SK-N-SH (cell line): Measurements from ENCODE around the gene NF2. TPM values are rescaled to one million over a fixed set of nuclear protein-coding genes. Genes with fewer than 3 reads are reported as not detected.

Experiments
- CTCF ChIA-PET: fragments of 300-600, 350-600 bp; formaldehyde crosslinking; extraction: SDS; loops from one replicate; lab custom pipeline; 2021; lab: Yijun Ruan, JAX
- POLR2A ChIA-PET: fragments of 350-600 bp; sonication (Branson Sonifier 250); formaldehyde crosslinking; extraction: SDS; loops from one replicate; lab custom pipeline; 2020; ENCODE audit warnings: antibody characterized with exemption, inconsistent platforms; lab: Yijun Ruan, JAX
- DNase-seq: peaks from one replicate; pipeline ENCODE4 v3.0.0; 2012
- H2AFZ ChIP-seq: fragments of 200-600 bp; sonication (generic); 2 replicates; pipeline ENCODE4 v1.8.1; 2016; ENCODE audit warnings: antibody characterized with exemption, mild to moderate bottlenecking, low read depth
- H3F3A ChIP-seq: fragments of 200-600 bp; sonication (generic); replicated peaks from 2 replicates; pipeline ENCODE3; 2016; ENCODE audit warnings: antibody characterized with exemption, mild to moderate bottlenecking; ENCODE audit not compliant: insufficient read depth
- H3K27ac ChIP-seq, 2 experiments: fragments of 200-500 bp in 1 of 2; fragments of 200-600 bp in 1 of 2; sonication (Bioruptor generic) in 1 of 2; sonication (generic), shearing (Covaris generic) in 1 of 2; 2 replicates each; pipeline versions ENCODE4 v1.5.1 to v1.6.1; 2014 to 2016; ENCODE audit warnings: low read depth in 2 of 2, inconsistent platforms in 1 of 2, low read length in 1 of 2, mild to moderate bottlenecking in 1 of 2, mixed read lengths in 1 of 2
- H3K27me3 ChIP-seq: fragments of 200-600 bp; sonication (generic), shearing (Covaris generic); 2 replicates; pipeline ENCODE4 v1.6.1; 2016; ENCODE audit warnings: mixed run types; ENCODE audit not compliant: insufficient read depth
- H3K36me3 ChIP-seq, 2 experiments: fragments of 200-500 bp in 1 of 2; fragments of 200-600 bp in 1 of 2; sonication (Bioruptor generic) in 1 of 2; sonication (generic) in 1 of 2; replicated peaks in 1 of 2; 2 replicates each; pipeline versions ENCODE3 to v1.5.1; 2014 to 2016; ENCODE audit warnings: low read length in 1 of 2, mild to moderate bottlenecking in 1 of 2; ENCODE audit not compliant: insufficient read depth in 2 of 2, control insufficient read depth in 1 of 2
- H3K4me1 ChIP-seq, 2 experiments: fragments of 200-500 bp in 1 of 2; fragments of 200-600 bp in 1 of 2; sonication (Bioruptor generic) in 1 of 2; sonication (generic), shearing (Covaris generic) in 1 of 2; 2 replicates each; pipeline versions ENCODE4 v1.5.1 to v1.6.1; 2014 to 2016; ENCODE audit warnings: low read depth in 1 of 2, low read length in 1 of 2, mixed run types in 1 of 2; ENCODE audit not compliant: insufficient read depth in 2 of 2, control insufficient read depth in 1 of 2
- H3K4me2 ChIP-seq: fragments of 200-600 bp; sonication (generic), shearing (Covaris generic); 2 replicates; pipeline ENCODE4 v1.6.1; 2017; ENCODE audit warnings: mixed run types
- H3K4me3 ChIP-seq, 2 experiments: fragments of 200-500 bp in 1 of 2; fragments of 200-600 bp in 1 of 2; sonication (Bioruptor generic) in 1 of 2; sonication (generic), shearing (Covaris generic) in 1 of 2; 2 replicates each; pipeline versions ENCODE4 v1.5.1 to v1.8.1; 2014 to 2016; ENCODE audit warnings: low read depth in 2 of 2, inconsistent platforms in 1 of 2, low read length in 1 of 2, mild to moderate bottlenecking in 1 of 2, mixed read lengths in 1 of 2, moderate library complexity in 1 of 2
- H3K79me2 ChIP-seq: fragments of 200-600 bp; sonication (generic); 2 replicates; pipeline ENCODE4 v1.8.1; 2017; ENCODE audit warnings: mild to moderate bottlenecking; ENCODE audit not compliant: insufficient read depth
- H3K9ac ChIP-seq: fragments of 200-600 bp; sonication (generic); 2 replicates; pipeline ENCODE4 v1.6.1; 2017; ENCODE audit warnings: mixed run types
- H3K9me2 ChIP-seq: fragments of 200-600 bp; sonication (generic); 2 replicates; pipeline ENCODE4 v1.6.1; 2017; ENCODE audit warnings: mixed run types
- H3K9me3 ChIP-seq: fragments of 200-600 bp; sonication (generic); 2 replicates; pipeline ENCODE4 v1.6.1; 2017; ENCODE audit warnings: mixed run types, mild to moderate bottlenecking, moderate library complexity
- H4K20me1 ChIP-seq: fragments of 200-600 bp; sonication (generic); 2 replicates; pipeline ENCODE4 v1.6.1; 2017; ENCODE audit warnings: mild to moderate bottlenecking, mixed run types; ENCODE audit not compliant: insufficient read depth
- CHD2 ChIP-seq: fragments of 150-350 bp; IDR thresholded peaks from 2 replicates; pipeline ENCODE4 v1.6.1; 2018; ENCODE audit warnings: low read length; ENCODE audit not compliant: partially characterized antibody
- EP300 ChIP-seq, 2 experiments: IDR thresholded peaks; 2 replicates each; pipeline versions ENCODE4 v1.4.0 to v1.6.1; 2012; ENCODE audit warnings: borderline replicate concordance in 1 of 2, low read depth in 1 of 2, low read length in 1 of 2
- EZH2phosphoT487 ChIP-seq: fragments of 200-600 bp; sonication (generic); IDR thresholded peaks from 2 replicates; pipeline ENCODE4 v1.6.1; 2017; ENCODE audit warnings: low read depth, mixed run types, mild to moderate bottlenecking, antibody characterized with exemption, moderate library complexity, borderline replicate concordance
- FOSL2 ChIP-seq: IDR thresholded peaks from 2 replicates; pipeline ENCODE4 v1.4.0; 2012; ENCODE audit warnings: low read depth, mild to moderate bottlenecking, moderate library complexity, borderline replicate concordance
- GABPA ChIP-seq: IDR thresholded peaks from 2 replicates; pipeline ENCODE4 v1.4.0; 2012; ENCODE audit warnings: low read depth, mild to moderate bottlenecking
- GATA2 ChIP-seq: sonication (generic); formaldehyde crosslinking; IDR thresholded peaks from 2 replicates; pipeline ENCODE4 v1.5.0; 2020; ENCODE audit warnings: mild to moderate bottlenecking, missing genetic modification reagents
- IRF3 ChIP-seq: fragments of 150-350 bp; IDR thresholded peaks from 2 replicates; pipeline ENCODE4 v1.6.1; 2016; ENCODE audit warnings: mild to moderate bottlenecking, low read depth, low read length
- MEF2A ChIP-seq: IDR thresholded peaks from 2 replicates; pipeline ENCODE4 v1.4.0; 2012; ENCODE audit warnings: low read depth, borderline replicate concordance
- NFIC ChIP-seq: IDR thresholded peaks from 2 replicates; pipeline ENCODE4 v1.4.0; 2012; ENCODE audit warnings: borderline replicate concordance
- RCOR1 ChIP-seq: fragments of 150-350 bp; IDR thresholded peaks from 2 replicates; pipeline ENCODE4 v1.6.1; 2017; ENCODE audit warnings: antibody characterized with exemption, low read length
- RFX5 ChIP-seq: IDR thresholded peaks from 2 replicates; pipeline ENCODE4 v1.6.1; 2012; ENCODE audit warnings: mild to moderate bottlenecking, improper control_type of control experiment, low read length
- RXRA ChIP-seq: IDR thresholded peaks from 2 replicates; pipeline ENCODE4 v1.4.0; 2012; ENCODE audit warnings: low read depth, mild to moderate bottlenecking, borderline replicate concordance
- SIN3A ChIP-seq: IDR thresholded peaks from 2 replicates; pipeline ENCODE4 v1.6.1; 2012; ENCODE audit warnings: low read depth, mild to moderate bottlenecking, low read length, moderate library complexity, borderline replicate concordance
- SMC3 ChIP-seq: IDR thresholded peaks from 2 replicates; pipeline ENCODE4 v1.6.1; 2012; ENCODE audit warnings: low read depth, low read length, improper control_type of control experiment
- TAF1 ChIP-seq: IDR thresholded peaks from 2 replicates; pipeline ENCODE4 v1.6.1; 2012; ENCODE audit warnings: low read depth, mild to moderate bottlenecking, low read length, moderate library complexity, borderline replicate concordance
- TCF12 ChIP-seq: IDR thresholded peaks from 2 replicates; pipeline ENCODE4 v1.4.0; 2012
- TEAD4 ChIP-seq: IDR thresholded peaks from 2 replicates; pipeline ENCODE4 v1.4.0; 2012; ENCODE audit warnings: mild to moderate bottlenecking, borderline replicate concordance; ENCODE audit not compliant: insufficient read depth
- YY1 ChIP-seq: IDR thresholded peaks from 2 replicates; pipeline ENCODE4 v1.4.0; 2012; ENCODE audit warnings: low read depth, mild to moderate bottlenecking
- WGBS: methylation state at CpG from one replicate; pipeline ENCODE4 v1.1.6; 2017; ENCODE audit warnings: low lambda C conversion rate; 5-methylcytosine and 5-hydroxymethylcytosine counted together
- polyA plus RNA-seq, 3 experiments: library from polyadenylated mRNA; depleted of rRNA; stranded (reverse); fragments of >200 nt; gene quantifications; 2 replicates each; pipeline ENCODE4 v1.2.3, GENCODE V29; 2012
- TF ChIP-seq, protein P1 (sequence below): fragments of 200-600 bp; sonication (generic); IDR thresholded peaks from 2 replicates; pipeline ENCODE4 v1.6.1; 2017; ENCODE audit warnings: antibody characterized with exemption, mild to moderate bottlenecking, moderate library complexity
- TF ChIP-seq, protein P2 (sequence below): IDR thresholded peaks from 2 replicates; pipeline ENCODE4 v1.4.0; 2012; ENCODE audit warnings: low read depth, borderline replicate concordance

Gene NF2
- polyA plus RNA-seq, 1 of the 3 experiments (the other 2 are of a cell fraction): 44.1 TPM

DNA sequence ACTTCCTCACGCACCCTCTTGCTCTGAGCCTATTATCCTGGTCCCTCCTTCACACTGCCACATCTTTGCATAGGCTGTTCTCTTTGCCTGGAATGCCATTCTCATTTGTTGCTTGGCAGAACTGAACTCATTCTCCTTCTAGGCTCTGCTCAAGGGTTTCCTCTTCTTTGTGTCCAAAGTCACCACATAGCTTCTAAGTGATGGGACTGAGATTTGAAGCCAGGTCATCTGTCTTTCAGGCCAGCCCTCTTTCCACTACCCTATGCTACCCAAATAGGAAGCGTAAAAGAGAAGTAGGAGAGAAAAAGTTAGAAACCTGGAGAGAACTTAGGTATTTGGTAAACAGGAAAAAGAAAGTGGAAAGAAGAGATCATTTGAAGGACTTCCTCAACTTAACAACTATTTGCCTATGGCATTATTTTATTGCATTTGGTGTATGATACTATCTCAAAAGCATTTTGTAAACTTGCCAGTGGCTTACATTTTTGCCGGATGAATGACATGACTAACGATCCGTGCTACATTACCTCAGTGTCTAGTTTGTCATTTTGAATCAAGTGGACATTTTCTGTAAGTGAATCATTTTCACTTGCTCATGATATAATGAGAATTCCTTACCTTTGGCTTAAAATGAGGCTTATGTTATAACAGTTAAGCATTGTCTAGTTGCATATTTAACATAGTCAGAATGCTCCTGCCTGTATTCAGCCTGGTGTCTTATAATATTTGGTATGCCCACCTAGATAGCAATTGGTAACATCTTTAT, 18.5 kb downstream of the NF2 start (continued):
- peak; percentile 77; the same call in 1 of the 2 replicates for TF ChIP-seq RFX5
- 0 out of 2 replicates have a peak, but pooled peaks have one; percentile 38 for TF ChIP-seq YY1
- no peak for TF ChIP-seq SMC3
- TF ChIP-seq CHD2: no peak
- TF ChIP-seq TCF12: peak; percentile 97
- peak; percentile 59 for TF ChIP-seq MEF2A
- TF ChIP-seq NFIC: peak; percentile 94
- peak; percentile 97 for TF ChIP-seq TEAD4
- no peak for TF ChIP-seq GABPA
- no peak; the same call in 1 of the 2 replicates for TF ChIP-seq TAF1
- TF ChIP-seq RXRA: peak; percentile 85; the same call in 1 of the 2 replicates
- no peak for TF ChIP-seq IRF3

GRCh38 chr22:29623059-29623458, 19.6 kb downstream of the NF2 start:
- ChIA-PET POLR2A (no interaction called here), CTCF (interaction anchor here (0.9 to 2.3 kb wide), 4 partner anchors 13 to 466 kb away, joined by 3 to 11 read pairs (median 6); no protein-coding TSS in a partner anchor)
- no peaks in the 10 kb centered on the region for H4K20me1 ChIP-seq
- H3K27me3 ChIP-seq: no peaks in the 10 kb centered on the region
- H3K9me3 ChIP-seq: no peaks in the 10 kb centered on the region
- no peaks in the 10 kb centered on the region for H3K36me3 ChIP-seq
- peaks cover 5 to 70% of the 10 kb centered on the region in 2 experiments; a peak in 3 of 4 replicates for H3K4me1 ChIP-seq
- DNase-seq: no peak
- no peak overlapping the region for H2AFZ ChIP-seq
- H3K4me2 ChIP-seq: peak overlapping the region; percentile 61; the same call in 1 of the 2 replicates
- peak overlapping the region; percentile 31 to 93; a peak in 3 of 4 replicates for H3K27ac ChIP-seq
- WGBS: 80% methylated on average over 6 of the region's 6 CpGs
- H3K4me3 ChIP-seq: no peak overlapping the region
- H3K9me2 ChIP-seq: no peaks in the 10 kb centered on the region
- peaks cover 56% of the 10 kb centered on the region for H3F3A ChIP-seq
- H3K79me2 ChIP-seq: peaks cover 81% of the 10 kb centered on the region
- peak overlapping the region; percentile 51 for H3K9ac ChIP-seq
- TF ChIP-seq GATA2 (CRISPR knock-in tag) (no peak), YY1 (no peak), EZH2phosphoT487 (no peak), EP300 (IDR thresholded peaks at IDR 0.05; ENCODE audit: borderline replicate concordance in 1 of 2, low read depth in 1 of 2, low read length in 1 of 2) (no peak), FOSL2 (no peak), SMC3 (no peak), TEAD4 (no peak), CHD2 (no peak), SIN3A (no peak), RCOR1 (no peak)
- TF ChIP-seq, protein P1, sequence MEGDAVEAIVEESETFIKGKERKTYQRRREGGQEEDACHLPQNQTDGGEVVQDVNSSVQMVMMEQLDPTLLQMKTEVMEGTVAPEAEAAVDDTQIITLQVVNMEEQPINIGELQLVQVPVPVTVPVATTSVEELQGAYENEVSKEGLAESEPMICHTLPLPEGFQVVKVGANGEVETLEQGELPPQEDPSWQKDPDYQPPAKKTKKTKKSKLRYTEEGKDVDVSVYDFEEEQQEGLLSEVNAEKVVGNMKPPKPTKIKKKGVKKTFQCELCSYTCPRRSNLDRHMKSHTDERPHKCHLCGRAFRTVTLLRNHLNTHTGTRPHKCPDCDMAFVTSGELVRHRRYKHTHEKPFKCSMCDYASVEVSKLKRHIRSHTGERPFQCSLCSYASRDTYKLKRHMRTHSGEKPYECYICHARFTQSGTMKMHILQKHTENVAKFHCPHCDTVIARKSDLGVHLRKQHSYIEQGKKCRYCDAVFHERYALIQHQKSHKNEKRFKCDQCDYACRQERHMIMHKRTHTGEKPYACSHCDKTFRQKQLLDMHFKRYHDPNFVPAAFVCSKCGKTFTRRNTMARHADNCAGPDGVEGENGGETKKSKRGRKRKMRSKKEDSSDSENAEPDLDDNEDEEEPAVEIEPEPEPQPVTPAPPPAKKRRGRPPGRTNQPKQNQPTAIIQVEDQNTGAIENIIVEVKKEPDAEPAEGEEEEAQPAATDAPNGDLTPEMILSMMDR: no peak
- TF ChIP-seq, protein P2, sequence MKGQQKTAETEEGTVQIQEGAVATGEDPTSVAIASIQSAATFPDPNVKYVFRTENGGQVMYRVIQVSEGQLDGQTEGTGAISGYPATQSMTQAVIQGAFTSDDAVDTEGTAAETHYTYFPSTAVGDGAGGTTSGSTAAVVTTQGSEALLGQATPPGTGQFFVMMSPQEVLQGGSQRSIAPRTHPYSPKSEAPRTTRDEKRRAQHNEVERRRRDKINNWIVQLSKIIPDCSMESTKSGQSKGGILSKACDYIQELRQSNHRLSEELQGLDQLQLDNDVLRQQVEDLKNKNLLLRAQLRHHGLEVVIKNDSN: no peak
